GM20000 (cell line): Measurements from ENCODE around the gene KREMEN2.

Experiments used
- DNase-seq: peaks from one replicate; pipeline ENCODE4 v3.0.0; 2012; ENCODE audit warnings: low spot score
- TF ChIP-seq, protein P1 (sequence below): IDR thresholded peaks from 2 replicates; pipeline ENCODE4 v1.5.1; 2012; ENCODE audit warnings: mild to moderate bottlenecking, control low read depth; ENCODE audit errors: extremely low read depth, missing control alignments

The KREMEN2 gene

DNA sequence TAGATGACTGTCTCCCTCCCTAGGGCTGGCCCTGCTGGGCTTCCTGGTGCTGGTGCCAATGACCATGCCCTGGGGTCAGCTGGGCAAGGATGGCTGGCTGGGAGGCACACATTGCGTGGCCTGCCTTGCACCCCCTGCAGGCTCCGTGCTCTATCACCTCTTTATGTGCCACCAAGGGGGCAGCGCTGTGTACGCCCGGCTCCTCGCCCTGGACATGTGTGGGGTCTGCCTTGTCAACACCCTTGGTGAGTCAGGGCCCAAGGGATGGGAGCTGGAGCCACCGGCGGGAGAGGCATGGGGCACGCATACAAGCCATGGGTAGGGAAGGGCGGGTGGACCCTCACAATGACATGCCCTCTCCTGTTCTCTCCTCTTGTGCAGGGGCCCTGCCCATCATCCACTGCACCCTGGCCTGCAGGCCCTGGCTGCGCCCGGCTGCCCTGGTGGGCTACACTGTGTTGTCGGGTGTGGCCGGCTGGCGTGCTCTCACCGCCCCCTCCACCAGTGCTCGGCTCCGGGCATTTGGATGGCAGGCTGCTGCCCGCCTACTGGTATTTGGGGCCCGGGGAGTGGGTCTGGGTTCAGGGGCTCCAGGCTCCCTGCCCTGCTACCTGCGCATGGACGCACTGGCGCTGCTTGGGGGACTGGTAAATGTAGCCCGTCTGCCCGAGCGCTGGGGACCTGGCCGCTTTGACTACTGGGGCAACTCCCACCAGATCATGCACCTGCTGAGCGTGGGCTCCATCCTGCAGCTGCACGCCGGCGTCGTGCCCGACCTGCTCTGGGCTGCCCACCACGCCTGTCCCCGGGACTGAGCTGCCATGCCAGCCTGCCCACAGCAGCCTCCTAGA, 7.3 kb downstream of the KREMEN2 start:
- no peak for DNase-seq
- TF ChIP-seq, protein P1, sequence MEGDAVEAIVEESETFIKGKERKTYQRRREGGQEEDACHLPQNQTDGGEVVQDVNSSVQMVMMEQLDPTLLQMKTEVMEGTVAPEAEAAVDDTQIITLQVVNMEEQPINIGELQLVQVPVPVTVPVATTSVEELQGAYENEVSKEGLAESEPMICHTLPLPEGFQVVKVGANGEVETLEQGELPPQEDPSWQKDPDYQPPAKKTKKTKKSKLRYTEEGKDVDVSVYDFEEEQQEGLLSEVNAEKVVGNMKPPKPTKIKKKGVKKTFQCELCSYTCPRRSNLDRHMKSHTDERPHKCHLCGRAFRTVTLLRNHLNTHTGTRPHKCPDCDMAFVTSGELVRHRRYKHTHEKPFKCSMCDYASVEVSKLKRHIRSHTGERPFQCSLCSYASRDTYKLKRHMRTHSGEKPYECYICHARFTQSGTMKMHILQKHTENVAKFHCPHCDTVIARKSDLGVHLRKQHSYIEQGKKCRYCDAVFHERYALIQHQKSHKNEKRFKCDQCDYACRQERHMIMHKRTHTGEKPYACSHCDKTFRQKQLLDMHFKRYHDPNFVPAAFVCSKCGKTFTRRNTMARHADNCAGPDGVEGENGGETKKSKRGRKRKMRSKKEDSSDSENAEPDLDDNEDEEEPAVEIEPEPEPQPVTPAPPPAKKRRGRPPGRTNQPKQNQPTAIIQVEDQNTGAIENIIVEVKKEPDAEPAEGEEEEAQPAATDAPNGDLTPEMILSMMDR, result no peak

DNA sequence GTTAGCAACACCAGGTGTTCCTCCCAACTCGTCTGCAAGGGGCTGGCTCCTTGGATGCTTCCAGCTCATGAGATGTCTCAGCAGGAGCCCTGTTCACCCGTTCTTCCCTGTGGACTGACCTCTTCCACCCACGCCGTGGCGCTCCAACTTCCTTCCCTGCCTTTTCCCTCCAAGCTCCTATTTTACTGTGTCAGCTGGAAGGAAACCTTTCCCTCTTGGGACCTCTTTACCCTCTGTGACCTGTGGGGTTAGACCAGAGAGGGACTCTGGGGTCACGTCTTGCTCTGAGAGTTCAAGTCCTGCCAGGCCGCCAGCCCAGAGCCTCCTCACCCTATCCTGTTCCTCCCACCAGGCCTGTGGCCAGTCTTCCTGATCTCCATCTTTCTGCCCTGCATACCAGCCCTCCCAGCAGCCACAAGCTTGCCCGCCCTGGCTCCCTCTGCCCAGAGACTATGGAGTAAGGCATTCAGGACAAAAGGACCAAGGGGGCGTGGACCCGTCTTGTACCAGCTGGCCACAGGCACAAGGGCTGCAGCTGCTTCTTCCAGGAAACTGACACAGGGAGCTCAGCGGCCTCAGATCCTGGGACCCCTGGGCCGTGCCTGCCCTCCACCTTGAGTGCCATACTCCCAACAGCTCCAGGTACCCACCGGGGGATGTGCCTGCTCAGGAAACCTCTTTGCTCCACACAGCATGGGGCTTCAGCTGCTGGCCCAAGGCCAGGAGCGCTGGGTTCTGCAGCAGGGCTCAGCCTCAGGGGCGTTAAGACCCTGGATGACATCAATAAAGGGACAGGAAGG, 8.1 kb downstream of the KREMEN2 start:
- TF ChIP-seq, protein P1, result no peak
- DNase-seq, result no peak

DNA sequence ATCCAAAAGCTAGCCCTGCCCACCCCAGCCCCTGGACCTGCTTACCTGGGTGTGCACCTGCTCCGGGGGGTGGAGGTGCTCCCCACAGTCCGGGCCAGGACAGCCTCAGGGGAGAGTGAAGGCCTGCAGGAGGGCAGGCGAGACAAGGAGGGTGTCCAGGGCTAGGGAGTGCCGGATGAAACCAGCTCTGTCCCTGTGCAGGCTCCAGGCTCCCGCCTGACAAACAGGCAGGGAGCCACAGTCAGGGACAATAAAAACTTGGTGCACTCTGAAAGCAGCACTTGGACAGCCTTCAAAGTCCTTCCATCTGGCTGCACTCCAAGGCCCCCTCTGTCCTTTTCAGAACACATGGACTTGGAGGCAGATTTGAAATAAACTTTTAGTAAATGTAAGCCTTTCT, 9.0 kb downstream of the KREMEN2 start:
- TF ChIP-seq, protein P1, result no peak

DNA sequence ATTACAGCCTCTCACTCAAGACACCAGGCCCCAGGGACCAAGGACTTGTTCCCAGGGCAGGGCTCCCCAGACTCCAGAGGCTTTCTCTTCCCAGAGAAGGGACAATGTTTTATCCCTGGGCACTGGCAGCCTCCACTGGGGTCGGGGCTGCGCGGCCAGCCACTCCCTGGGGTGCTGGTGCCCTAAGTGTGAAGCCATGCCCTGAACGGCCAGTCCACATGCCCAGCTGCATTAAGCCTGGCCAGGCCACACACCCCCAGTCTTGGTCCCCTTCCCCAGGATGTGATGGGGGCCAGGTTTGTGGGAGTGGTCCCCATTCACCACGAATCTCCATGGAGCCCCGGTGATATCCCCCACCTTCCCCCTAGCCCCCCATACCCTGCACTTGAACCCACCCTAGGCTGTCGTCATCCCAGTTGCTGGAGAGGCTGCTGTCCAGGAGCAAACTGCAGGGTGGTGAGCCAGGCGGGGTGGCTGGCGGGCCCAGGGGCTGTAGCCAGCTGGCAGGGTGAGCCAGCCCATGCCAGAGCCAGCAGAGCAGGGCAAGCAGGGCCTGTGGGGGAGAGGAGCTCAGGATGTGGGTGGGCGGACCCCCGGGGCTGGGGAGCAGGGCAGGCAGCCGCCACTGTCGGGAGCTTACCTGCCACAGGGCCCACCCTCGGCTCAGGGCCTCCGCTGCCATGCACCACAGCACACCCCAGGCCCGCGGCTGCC, 9.7 kb downstream of the KREMEN2 start:
- DNase-seq, result no peak
- TF ChIP-seq, protein P1, result no peak

More for the DNA sequence above, 9.0 kb downstream of the KREMEN2 start:
- DNase-seq, result no peak

DNA sequence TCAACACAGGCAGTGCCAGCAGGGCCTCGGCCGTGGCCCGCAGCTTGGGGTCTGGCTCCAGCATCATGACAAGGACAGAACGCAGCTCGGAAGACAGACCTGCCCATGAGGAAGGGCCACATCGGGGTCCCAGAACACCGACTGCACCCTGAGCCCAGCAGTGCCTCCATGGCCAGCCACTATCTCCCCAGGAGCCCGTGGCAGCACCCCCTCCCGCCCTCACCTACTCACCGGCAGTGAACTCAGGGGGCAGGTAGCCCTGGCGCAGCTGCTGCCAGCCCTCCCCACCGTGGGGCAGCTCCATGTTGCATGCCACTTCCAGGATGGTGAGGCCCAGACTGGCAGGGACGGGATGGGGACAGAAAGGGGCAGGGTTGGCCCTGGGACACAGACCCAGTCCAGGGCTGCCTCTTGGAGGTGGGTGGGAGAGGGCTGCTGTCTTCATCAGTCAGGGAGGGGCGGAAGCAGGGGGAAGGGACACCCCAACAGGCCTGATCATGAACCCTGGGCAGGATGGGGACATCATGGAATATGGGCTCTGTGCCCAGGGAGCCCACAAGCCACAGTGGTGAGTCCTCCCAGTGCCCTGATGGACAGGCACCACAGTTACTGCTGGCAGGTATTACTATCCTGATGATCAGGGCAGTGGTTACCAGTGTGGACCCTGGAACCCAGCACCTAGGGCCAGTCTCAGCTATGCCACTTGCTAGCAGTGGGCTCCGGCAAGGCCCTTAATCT, 10.4 kb downstream of the KREMEN2 start:
- TF ChIP-seq, protein P1, result no peak
- DNase-seq, result no peak

DNA sequence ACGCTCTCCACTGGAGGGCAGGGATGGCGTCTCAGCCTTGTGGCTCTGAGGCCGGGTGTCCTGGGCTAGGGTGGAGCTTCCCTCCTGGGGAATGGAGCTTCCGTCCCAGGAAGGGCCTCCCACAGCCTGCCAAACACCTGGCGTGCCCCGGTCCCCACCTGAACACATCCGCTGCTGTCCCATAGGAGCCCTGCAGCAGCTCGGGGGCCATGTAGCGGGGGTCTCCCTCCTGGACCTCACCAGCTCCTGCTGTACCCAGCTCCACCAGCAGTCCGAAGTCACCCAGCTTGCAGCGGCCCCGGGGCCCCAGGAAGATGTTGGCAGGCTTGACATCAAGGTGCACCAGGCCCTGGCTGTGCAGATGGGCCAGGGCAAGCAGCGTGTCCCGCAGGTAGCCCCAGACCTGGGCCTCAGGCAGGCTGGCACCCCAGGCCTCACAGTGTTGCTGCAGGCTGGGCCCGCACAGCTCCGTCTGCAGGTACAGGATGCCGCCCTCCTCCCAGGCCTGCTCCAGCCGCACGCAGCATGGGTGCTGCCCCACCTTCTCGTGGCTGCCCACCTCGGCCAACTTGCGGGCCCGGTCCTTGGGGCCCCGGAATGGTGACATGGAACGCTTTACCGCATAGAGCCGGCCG, 11.2 kb downstream of the KREMEN2 start:
- TF ChIP-seq, protein P1, result no peak
- no peak for DNase-seq
